Nephron (organoid): ENCODE measurements around the gene DNAJC1.

Experiments used
- H3K27ac Mint-ChIP-seq, 3 experiments: 2 replicates each; pipeline ENCODE4 v1.8.0; 2020; ENCODE audit warnings: mixed read lengths in 3 of 3, mild to moderate bottlenecking in 2 of 3, moderate library complexity in 1 of 3
- H3K27me3 Mint-ChIP-seq: 2 replicates; pipeline ENCODE4 v1.8.0; 2021; ENCODE audit warnings: low read depth, mild to moderate bottlenecking, moderate library complexity, mixed read lengths
- H3K36me3 Mint-ChIP-seq: 2 replicates; pipeline ENCODE4 v1.8.0; 2020; ENCODE audit warnings: low read depth, mixed read lengths
- H3K4me1 Mint-ChIP-seq: 2 replicates; pipeline ENCODE4 v1.8.0; 2020; ENCODE audit warnings: mixed read lengths
- H3K4me3 Mint-ChIP-seq, 3 experiments: 2 replicates each; pipeline ENCODE4 v1.8.0; 2020; ENCODE audit warnings: mild to moderate bottlenecking in 3 of 3, mixed read lengths in 3 of 3, moderate library complexity in 2 of 3
- H3K9me3 Mint-ChIP-seq: 2 replicates; pipeline ENCODE4 v1.8.0; 2020; ENCODE audit warnings: mixed read lengths
- TF ChIP-seq, protein P1 (sequence below), 3 experiments: fragments of 200-600 bp; sonication (generic); IDR thresholded peaks; one replicate each; pipeline ENCODE4 v1.5.0; 2021; ENCODE audit warnings: antibody characterized with exemption in 3 of 3; ENCODE audit not compliant: unreplicated experiment in 3 of 3

The DNAJC1 gene, protein sequence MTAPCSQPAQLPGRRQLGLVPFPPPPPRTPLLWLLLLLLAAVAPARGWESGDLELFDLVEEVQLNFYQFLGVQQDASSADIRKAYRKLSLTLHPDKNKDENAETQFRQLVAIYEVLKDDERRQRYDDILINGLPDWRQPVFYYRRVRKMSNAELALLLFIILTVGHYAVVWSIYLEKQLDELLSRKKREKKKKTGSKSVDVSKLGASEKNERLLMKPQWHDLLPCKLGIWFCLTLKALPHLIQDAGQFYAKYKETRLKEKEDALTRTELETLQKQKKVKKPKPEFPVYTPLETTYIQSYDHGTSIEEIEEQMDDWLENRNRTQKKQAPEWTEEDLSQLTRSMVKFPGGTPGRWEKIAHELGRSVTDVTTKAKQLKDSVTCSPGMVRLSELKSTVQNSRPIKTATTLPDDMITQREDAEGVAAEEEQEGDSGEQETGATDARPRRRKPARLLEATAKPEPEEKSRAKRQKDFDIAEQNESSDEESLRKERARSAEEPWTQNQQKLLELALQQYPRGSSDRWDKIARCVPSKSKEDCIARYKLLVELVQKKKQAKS

GRCh38 chr10:22003177-22003963, at the start of gene DNAJC1:
TSS of gene DNAJC1 (minus strand) at chr10:22003730. CDS start at chr10:22003434, 296 bp downstream.
- peaks cover 13% of the 10 kb centered on the region for H3K9me3 Mint-ChIP-seq
- H3K27ac Mint-ChIP-seq, result peak within 1 kb of the TSS; percentile 78 to 91 (median 85)
- TF ChIP-seq, protein P1, sequence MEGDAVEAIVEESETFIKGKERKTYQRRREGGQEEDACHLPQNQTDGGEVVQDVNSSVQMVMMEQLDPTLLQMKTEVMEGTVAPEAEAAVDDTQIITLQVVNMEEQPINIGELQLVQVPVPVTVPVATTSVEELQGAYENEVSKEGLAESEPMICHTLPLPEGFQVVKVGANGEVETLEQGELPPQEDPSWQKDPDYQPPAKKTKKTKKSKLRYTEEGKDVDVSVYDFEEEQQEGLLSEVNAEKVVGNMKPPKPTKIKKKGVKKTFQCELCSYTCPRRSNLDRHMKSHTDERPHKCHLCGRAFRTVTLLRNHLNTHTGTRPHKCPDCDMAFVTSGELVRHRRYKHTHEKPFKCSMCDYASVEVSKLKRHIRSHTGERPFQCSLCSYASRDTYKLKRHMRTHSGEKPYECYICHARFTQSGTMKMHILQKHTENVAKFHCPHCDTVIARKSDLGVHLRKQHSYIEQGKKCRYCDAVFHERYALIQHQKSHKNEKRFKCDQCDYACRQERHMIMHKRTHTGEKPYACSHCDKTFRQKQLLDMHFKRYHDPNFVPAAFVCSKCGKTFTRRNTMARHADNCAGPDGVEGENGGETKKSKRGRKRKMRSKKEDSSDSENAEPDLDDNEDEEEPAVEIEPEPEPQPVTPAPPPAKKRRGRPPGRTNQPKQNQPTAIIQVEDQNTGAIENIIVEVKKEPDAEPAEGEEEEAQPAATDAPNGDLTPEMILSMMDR (IDR thresholded peaks at IDR 0.05; ENCODE audit: unreplicated experiment in 3 of 3), result peak in 1 of 3 experiments; percentile 11
- peaks cover 15% of the 10 kb centered on the region for H3K4me1 Mint-ChIP-seq
- peak within 1 kb of the TSS; percentile 89 to 94 (median 93) for H3K4me3 Mint-ChIP-seq
- no peaks in the 10 kb centered on the region for H3K27me3 Mint-ChIP-seq
- H3K36me3 Mint-ChIP-seq, result peaks cover 4% of the 10 kb centered on the region

DNA sequence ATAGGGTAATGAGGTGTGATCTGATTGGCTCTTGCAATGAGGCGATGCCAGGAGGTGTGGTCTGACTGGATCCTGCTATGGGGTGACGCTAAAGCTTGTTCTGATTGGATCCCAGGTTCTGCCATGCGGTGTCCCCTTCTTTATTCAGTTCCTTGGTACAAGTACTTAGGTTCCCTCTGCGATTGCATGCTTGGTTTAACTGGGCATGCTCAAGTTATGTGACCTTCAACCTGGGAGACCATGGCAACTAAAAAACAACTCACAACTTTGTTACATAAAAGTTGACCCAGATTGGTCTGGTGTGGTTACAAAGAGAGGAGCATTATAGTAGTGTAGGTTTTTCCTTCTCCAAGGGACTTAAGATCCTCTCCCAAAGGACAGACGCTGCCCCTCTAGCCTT, 49.5 kb upstream of the DNAJC1 start:
- Mint-ChIP-seq H3K9me3 (peaks cover 5% of the 10 kb centered on the region), H3K4me3 (no peak overlapping the region)

GRCh38 chr10:22049635-22050034, 46.1 kb upstream of the DNAJC1 start:
- Mint-ChIP-seq H3K4me1 (no peaks in the 10 kb centered on the region), H3K9me3 (no peaks in the 10 kb centered on the region), H3K36me3 (peaks cover 4% of the 10 kb centered on the region), H3K27me3 (no peaks in the 10 kb centered on the region), H3K27ac (no peak overlapping the region), H3K4me3 (no peak overlapping the region)
- TF ChIP-seq, protein P1 (IDR thresholded peaks at IDR 0.05; ENCODE audit: unreplicated experiment in 3 of 3), result no peak

More for the DNA sequence above, 49.5 kb upstream of the DNAJC1 start:
- H3K36me3 Mint-ChIP-seq, result peaks cover 4% of the 10 kb centered on the region
- TF ChIP-seq, protein P1 (IDR thresholded peaks at IDR 0.05; ENCODE audit: unreplicated experiment in 3 of 3), result no peak
- H3K4me1 Mint-ChIP-seq, result no peaks in the 10 kb centered on the region
- H3K27ac Mint-ChIP-seq, result peak overlapping the region in 1 of 3 experiments; percentile 75
- H3K27me3 Mint-ChIP-seq, result no peaks in the 10 kb centered on the region

DNA sequence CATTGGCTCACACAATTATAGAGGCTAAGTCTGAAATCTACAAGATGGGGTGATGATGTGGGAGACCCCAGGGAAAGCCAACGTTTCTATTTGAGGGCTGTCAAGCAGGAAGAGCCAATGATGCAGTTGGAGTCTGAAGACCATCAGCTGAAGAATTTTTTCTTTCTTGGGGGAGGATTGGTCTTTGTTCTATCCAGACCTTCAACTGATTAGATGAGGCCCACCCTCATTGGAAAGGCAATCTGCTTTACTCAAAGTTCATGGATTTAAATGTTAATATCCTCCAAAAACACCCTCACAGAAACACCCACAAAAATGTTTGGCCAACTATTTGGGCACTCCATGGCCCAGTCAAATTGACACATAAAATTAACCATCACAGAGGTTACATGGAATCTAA, 44.3 kb upstream of the DNAJC1 start:
- Mint-ChIP-seq H3K36me3 (no peaks in the 10 kb centered on the region), H3K4me1 (no peaks in the 10 kb centered on the region), H3K4me3 (no peak overlapping the region), H3K27ac (no peak overlapping the region), H3K9me3 (no peaks in the 10 kb centered on the region), H3K27me3 (no peaks in the 10 kb centered on the region)
- TF ChIP-seq, protein P1 (IDR thresholded peaks at IDR 0.05; ENCODE audit: unreplicated experiment in 3 of 3), result no peak

DNA sequence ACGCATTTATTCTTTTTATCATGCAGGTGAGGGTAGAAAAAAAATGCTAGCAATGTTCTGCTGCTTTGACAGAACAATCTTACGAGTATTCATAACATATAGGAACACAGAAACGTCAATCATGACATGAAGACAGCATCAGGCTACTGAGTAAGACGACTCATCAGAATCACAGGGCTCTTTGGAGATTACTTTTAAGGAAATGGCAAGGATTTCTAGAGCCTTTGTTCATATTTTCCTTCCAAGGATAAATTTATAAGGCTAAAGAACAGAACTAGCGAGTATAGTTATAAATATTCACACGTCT, 39.8 kb upstream of the DNAJC1 start:
- Mint-ChIP-seq H3K4me3 (no peak overlapping the region), H3K4me1 (no peaks in the 10 kb centered on the region), H3K9me3 (no peaks in the 10 kb centered on the region), H3K27ac (no peak overlapping the region), H3K27me3 (peaks cover 3% of the 10 kb centered on the region), H3K36me3 (no peaks in the 10 kb centered on the region)
- TF ChIP-seq, protein P1 (IDR thresholded peaks at IDR 0.05; ENCODE audit: unreplicated experiment in 3 of 3), result no peak
